IPS-NIHi7 (cell line): ENCODE data around the gene SUSD3.

ENCODE experiments used
- DNase-seq: peaks from one replicate; pipeline ENCODE4 v3.0.0; 2012; ENCODE audit warnings: mixed read lengths; ENCODE audit errors: extremely low spot score

The SUSD3 gene

DNA sequence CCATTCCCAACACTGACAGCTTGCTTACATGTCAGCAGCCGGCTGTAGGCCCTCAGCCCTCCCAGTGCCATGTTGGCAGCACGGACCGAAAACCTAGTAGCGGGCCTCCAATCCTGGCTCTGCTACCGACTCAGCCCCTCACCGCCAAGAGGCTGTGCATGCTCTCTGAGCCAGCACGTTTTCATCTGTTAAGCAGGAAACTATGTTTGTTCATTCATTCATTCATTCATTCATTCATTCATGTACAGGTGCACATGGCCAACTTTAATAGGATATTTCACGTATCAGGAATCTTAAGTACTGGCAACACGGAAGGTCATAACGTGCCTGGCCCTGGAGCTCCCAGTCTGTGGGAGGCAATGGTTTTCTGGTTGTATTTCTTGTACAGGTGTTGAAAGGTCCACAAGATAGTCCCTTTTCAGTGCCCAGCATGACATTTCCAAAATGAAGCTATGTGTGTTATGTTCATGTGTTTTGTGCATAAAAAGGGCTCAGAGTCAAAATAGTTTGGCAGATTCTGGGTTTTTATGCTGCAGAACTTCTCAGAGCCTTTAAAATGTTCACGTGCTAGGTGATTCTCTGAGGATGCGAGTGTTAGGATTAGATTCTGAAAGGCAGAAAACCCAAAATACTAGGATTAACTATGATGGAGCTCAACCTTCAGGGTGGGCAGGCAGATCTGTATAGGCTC is 17.7 kb downstream of the SUSD3 start:
- DNase-seq, result no peak

DNA sequence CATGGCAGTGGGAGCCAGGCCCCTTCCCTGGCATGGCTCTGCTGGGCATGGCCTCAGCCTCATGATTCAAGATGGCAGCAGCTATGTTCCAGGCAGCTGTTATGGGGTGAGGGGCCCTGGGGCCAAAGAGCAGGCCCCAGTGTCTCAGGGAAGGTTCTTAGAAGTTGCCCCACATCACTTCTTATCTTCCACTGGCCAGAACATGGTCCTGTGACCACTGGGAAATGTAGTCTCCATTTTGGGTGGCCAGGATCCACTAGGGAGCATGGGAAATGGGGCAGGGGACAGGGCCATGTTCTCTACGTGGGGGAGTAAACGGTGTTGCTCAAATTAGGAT is 18.3 kb downstream of the SUSD3 start:
- DNase-seq, result no peak

DNA sequence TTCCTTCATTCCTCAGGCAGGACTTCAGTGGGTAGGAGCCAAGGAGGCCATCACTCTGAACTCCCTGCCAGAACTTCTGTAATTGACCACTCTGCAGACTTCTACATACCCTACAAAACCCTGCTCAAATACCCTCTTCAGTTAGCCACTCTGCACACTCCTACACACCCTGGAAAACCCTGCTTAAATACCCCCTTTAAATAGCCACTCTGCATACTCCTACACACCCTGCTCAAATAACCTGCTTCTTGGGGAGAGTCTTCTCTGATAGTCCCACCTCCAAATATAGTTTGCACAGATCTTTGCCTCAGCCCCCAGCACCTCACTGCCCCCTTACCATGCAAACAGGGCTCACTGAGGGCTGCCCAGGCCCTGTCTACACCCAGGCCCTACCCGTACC is 18.9 kb downstream of the SUSD3 start:
- DNase-seq, result no peak

DNA sequence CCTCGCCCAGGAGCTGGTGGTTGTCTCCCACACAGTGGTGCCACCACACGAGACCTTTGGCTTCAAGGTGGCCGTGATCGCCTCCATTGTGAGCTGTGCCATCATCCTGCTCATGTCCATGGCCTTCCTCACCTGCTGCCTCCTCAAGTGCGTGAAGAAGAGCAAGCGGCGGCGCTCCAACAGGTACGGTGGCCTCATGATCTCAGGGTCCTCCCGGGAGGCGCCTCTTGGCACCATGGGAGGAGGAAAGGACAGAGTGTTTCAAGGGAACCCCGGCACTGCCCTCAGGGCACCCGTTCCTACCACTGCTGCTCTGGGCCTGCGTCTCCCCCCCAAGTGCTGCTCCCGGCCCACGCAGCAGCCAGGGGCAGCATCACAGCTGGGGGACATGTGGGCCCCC is 19.3 kb downstream of the SUSD3 start:
- DNase-seq, result no peak

GRCh38 chr9:93079371-93079770 is 20.9 kb downstream of the SUSD3 start:
- DNase-seq, result no peak

- DNase-seq, result no peak
Observed at GRCh38 chr9:93080406-93080805, 21.9 kb downstream of the SUSD3 start.

- no peak for DNase-seq
Observed at GRCh38 chr9:93081081-93081529, 22.6 kb downstream of the SUSD3 start.

- DNase-seq, result no peak
Observed at GRCh38 chr9:93081931-93082330, 23.4 kb downstream of the SUSD3 start.

DNA sequence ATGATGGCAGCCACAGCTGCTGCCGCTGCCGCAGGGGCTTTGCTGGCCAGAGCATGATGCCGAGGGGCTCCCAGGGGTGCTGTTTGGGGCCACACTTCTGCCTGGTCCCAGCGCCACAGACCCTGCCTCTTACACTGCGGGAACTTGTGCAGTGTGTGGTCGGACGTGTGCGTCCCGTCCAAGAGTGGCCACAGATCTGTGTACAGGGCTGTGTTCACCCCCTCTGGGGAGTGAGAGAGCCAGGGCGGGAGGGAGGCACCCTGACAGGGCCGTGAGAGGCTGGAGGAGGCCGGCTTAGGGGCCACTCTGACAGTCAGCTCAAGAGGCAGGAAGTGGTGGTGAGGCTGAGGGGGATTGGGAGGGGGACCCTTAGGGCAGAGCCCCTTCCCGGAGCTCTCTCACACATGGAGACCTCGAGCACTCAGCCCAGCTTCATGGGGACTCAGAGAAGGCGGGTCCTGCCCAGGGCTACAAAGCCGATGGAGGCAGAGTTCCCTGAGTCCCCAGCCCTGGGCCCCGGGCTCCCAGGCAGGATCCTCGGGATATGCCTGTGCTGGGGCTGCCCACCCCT is 24.4 kb downstream of the SUSD3 start:
- DNase-seq, result no peak

DNA sequence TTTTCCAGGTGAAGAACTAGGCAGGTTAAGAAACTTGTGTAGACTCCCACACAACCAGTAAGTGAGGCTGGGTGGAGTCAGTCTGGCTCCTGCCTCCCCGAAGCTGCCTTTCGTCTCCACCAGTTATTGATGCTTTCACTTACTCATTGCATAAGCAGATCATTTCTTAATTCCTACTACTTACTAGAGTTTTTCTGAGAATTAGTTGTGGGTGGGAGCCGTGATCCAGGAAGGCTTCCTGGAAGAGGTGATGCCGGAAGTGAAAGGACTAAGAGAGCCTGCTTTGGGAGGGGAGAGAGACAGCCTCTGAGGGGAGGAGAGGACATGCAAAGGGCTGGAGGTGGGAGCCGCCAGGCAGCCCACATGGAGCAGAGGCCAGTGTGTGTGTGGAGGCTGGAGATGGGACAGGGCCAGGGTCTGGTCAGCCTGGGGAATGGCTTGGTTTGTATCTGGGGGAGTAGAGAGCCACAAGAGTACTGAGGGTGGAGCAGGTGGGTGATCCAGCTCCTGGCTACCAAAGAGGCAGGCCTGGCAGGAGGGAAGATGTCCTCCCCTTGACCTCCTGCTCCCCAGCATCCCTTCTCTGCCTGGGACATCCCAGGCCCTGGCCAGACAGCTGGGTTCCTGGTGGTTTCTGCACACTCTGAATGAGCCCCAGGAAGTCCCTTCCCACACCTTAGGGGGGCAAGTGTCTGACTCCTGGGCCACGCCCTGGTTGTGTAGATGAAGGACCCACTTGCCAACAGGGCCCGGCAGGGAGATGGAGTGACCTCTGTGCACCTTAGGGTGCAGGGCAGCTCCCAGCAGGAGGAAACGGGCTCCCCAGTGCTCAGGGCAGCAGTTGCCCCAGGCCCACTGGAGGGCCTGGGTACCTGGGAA is 25.3 kb downstream of the SUSD3 start:
- no peak for DNase-seq

GRCh38 chr9:93084471-93084881 is 26.0 kb downstream of the SUSD3 start:
- no peak for DNase-seq

- DNase-seq, result no peak
Observed at GRCh38 chr9:93085676-93086075, 27.2 kb downstream of the SUSD3 start.

GRCh38 chr9:93086447-93087224 is 28.1 kb downstream of the SUSD3 start:
- DNase-seq, result no peak

GRCh38 chr9:93087971-93088655 is 29.6 kb downstream of the SUSD3 start:
- DNase-seq, result no peak

DNA sequence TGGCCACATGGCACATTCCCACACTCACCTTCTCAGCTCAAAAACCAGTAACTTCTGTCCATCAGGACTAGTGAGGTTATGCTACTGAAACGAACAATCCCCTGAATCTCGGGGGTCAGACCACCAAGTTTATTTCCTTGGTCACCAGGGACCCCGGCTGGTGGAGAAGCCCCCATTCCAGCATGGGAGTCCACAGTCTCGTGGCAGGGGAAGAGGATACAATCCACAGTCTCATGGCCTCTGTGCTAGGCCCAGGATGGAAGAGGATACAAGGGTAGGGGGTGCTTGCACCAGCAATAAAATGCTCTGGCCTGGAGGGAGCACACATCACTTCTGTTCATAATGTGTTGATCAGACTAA is 30.1 kb downstream of the SUSD3 start:
- DNase-seq, result no peak

DNA sequence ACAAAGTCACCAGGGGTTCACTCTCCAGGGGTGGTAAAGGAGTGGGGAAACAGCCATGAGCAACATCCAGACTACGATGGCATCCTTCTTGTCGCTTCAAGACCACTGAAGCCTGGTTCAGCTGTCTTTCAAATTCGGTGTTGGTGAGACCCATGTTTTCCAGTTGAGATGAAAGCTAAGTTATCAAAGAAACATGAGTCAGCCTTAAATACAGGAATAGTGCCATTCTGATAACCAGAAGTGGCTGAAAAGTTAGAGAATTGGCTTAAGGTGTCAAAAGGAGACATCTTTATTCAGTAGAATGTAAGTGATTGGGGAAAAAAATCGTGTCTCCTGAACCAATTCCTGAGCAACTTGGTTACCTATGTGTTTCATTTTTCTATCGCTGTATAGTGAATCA is 30.5 kb downstream of the SUSD3 start:
- no peak for DNase-seq

GRCh38 chr9:93089481-93089991 is 31.0 kb downstream of the SUSD3 start:
- no peak for DNase-seq

DNA sequence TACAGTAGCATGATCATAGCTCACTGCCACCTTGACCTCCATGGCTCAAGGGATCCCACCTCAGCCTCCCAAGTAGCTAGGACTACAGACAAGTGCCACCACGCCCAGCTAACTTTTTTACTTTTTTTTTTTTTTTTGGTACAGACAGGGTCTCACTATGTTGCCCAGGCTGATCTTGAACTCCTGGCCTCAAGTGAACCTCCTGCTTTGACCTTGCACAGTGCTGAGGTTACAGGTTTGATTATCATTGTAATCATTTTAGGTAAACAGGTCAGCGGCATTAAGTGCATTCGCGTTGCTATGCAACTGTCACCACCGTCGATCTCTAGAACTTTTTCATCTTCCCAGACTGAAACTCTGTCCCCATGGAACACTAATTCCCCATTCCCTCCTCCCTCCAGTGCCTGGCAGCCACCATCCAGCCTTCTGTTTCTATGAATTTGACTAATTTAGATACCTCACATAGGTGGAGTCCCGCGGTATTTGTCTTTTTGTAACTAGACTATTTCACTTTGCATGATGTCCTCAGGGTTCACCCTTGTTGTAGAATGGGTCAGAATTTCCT is 31.7 kb downstream of the SUSD3 start:
- DNase-seq, result no peak

- DNase-seq, result no peak
Observed at GRCh38 chr9:93091056-93091452, 32.6 kb downstream of the SUSD3 start.

GRCh38 chr9:93091453-93092081 is 33.1 kb downstream of the SUSD3 start:
- no peak for DNase-seq
